ENCODE measurements around the gene SLC35D2. TPM values are rescaled to one million over a fixed set of nuclear protein-coding genes. Genes with fewer than 3 reads are reported as not detected.
A peak's percentile ranks its signal among the peaks of the same experiment; 100 is the strongest.
"Not testable (repeated sequence)": the region's sequence is repeated elsewhere in the genome, so short reads cannot be mapped to it uniquely, and the experiment has no call there.

The SLC35D2 gene
- total RNA-seq, 1 donor from 2014 or later: 24.4 TPM

DNA sequence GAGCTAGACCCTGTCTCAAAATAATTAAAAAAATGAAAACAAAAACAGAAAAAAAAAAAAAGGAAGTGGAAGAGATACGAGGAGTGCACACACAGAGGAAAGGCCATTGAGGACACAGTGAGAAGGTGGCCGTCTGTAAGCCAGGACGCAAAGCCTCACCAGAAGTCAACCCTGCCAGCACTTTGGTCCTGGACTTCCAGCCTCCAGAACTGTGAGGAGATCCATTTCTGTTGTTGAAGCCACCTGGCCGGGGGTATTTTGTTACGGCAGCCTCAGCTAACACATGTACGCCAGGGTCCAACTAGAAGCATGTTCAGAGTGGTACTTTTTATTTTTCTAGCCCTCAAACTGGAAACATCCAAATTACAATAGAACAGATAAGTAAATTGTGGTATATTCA, 21.8 kb downstream of the SLC35D2 start:
- no peak for DNase-seq (ENCODE audit: low read depth in 2 of 2)

DNA sequence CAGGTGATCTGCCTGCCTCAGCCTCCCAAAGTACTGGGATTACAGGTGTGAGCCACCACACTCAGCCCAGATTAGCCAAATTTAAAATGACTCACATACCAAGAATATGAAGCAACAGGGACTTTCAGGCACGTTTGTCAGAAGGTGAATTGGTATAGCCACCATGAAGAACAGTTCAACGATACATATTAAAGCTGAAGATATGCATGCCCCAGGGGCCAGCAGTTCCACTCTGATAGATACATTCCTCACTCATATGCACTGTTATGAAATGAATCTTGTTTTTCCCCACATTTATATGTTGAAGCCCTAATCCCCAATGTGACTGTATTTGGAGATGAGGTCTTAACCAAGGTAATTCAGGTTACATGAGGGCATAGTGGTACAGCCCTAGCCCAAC, 22.5 kb downstream of the SLC35D2 start:
- no peak for DNase-seq (ENCODE audit: low read depth in 2 of 2)

DNA sequence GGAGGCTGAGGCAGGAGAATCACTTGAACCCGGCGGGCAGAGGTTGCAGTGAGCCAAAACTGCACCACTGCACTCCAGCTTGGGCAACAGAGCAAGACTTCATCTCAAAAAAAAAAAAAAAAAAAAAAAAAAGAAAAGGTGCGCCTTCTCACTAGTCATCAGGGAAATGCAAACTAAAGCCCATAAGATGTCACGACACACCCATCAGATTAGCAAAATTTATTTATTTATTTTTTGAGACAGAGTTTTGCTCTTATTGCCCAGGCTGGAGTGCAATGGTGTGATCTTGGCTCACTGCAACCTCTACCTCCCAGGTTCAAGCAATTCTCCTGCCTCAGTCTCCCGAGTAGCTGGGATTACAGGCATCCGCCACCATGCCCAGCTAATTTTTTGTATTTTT, 23.0 kb downstream of the SLC35D2 start:
- not testable (repeated sequence) for DNase-seq (ENCODE audit: low read depth in 2 of 2)

GRCh38 chr9:96350866-96351265, 32.6 kb downstream of the SLC35D2 start:
- no peak for DNase-seq (ENCODE audit: low read depth in 2 of 2)

DNA sequence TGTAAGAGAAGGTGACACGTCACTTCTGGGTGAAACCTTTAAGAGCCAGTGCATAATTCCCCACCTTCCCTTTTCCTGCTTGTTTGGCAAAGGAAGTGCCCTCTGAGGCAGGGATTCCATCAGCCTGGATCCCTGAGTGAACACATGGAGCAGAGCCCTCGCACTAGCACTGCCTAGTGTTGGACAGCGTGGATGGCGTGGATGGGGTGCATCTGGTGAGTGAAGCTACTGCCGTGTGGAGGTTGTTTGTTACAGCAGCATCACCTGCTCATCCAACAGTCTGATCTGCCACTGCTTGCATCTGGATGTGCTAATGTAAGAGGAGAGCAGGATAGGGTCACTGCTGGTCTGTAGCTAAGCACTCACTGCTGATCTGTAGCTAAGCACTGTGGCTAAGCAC, 35.2 kb downstream of the SLC35D2 start:
- DNase-seq (ENCODE audit: low read depth in 2 of 2): no peak

GRCh38 chr9:96345551-96345950, 38.0 kb downstream of the SLC35D2 start:
- no peak for DNase-seq (ENCODE audit: low read depth in 2 of 2)

DNA sequence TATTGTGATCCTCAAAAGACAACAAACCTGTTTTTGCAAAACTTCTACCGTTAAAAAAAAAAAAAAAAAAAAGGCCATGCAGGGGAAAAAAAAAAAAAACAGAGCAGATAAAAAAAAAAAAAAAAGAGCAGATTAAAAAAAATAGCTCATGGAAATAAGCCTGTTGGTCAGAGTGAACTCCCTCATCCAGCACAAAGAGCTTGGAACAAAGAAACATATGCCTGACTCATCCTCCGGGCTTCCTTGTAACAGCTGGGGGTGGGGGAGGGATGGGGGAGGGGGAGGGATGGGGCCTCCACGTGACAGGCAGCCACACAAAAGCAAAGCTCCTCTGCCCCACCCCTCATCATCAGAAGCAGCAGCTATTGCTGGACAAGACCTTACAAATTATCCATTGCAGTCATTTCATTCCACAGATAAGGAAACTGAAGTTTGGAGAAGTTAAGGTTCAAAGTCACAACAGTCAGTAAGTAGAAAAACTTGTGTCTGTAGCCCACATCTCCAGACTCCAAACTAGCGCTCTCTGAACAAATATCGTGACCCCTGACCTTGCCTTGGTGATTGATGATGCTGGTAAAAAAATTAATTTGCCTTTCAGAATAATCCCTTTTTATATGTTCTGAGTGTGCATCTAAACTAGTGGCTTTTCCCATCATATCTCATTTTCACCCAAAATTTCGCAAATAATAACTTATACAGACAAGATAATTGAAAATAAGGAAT, 38.9 kb downstream of the SLC35D2 start:
- peak; percentile 96 to 97 for DNase-seq (ENCODE audit: low read depth in 2 of 2)

- no peak for DNase-seq (ENCODE audit: low read depth in 2 of 2)
These were observed 39.8 kb downstream of the SLC35D2 start for GRCh38 chr9:96343515-96344360.

- no peak for DNase-seq (ENCODE audit: low read depth in 2 of 2)
These were observed 40.8 kb downstream of the SLC35D2 start for GRCh38 chr9:96342571-96343245.

- DNase-seq (ENCODE audit: low read depth in 2 of 2): no peak
These were observed 42.8 kb downstream of the SLC35D2 start for GRCh38 chr9:96340707-96341106.

DNA sequence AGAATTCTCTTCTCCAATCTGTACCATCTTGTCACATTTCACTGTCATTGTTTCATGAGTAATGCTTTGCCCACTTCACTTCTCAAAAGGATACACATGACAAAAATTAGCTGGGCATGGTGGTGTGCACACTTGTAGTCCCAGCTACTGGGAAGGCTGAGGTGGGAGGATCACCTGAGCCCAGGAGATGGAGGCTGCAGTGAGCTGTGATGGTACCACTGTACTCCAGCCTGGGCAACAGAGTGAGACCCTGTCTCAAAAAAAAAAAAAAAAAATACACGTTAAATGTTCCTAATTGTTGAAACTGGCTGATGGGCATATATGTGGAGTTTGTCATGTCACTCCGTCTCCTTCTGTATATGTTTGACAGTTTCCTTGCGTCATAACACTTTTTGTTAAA, 45.2 kb downstream of the SLC35D2 start:
- no peak for DNase-seq (ENCODE audit: low read depth in 2 of 2)

DNA sequence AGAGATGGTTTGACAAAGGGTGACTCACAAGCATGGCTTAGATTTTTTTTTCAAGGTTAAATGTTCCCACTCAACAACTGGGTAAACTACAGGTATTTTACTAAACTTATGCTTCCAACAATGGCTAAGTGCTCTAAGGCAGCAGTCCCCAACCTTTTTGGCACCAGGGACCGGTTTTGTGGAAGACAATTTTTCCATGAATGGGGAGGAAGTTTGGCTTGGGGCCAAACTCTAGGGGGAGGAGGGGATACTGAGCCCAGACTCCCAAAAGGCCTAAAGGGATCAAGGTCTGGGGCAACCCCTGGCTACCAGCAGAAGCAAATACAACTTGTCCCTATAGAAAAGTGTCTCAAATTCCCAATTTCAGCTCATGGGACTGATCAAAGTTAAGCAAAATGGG, 49.6 kb downstream of the SLC35D2 start:
- peak in 1 of 2 donors; percentile 31 for DNase-seq (ENCODE audit: low read depth in 2 of 2)

DNA sequence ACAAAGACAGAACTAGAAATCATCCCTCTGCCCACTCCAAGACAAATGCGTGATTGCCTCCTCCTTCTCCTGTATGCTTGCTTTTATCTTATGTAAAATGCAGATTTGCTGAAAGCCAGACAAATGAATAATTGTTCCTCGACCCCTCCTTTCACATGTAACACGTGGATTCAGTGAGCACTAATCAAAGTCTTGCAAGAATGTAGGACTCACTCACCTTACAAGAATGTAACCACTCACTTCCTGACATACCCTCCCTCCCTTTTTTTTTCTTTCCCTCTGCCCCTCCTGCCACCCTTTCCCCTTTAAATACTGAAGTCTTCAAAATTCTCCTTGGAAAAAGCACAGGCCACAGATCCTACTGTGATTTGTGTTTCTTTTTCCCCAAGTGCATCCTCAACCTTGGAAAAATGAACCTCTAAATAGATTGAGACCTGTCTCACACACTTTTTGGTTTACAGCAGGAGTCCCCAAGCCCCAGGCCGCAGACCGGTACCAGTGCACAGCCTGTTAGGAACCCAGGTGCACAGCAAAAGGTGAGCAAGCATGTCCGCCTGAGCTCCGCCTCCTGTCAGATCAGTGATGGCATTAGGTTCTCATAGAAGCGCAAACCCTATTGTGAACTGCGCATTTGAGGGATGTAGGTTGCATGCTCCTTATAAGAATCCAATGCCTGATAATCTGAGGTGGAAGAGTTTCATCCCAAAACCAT, 52.1 kb downstream of the SLC35D2 start:
- DNase-seq (ENCODE audit: low read depth in 2 of 2): peak in 1 of 2 donors; percentile 30

- peak; percentile 64 to 72 for DNase-seq (ENCODE audit: low read depth in 2 of 2)
These were observed 55.7 kb downstream of the SLC35D2 start for GRCh38 chr9:96327694-96328352.

DNA sequence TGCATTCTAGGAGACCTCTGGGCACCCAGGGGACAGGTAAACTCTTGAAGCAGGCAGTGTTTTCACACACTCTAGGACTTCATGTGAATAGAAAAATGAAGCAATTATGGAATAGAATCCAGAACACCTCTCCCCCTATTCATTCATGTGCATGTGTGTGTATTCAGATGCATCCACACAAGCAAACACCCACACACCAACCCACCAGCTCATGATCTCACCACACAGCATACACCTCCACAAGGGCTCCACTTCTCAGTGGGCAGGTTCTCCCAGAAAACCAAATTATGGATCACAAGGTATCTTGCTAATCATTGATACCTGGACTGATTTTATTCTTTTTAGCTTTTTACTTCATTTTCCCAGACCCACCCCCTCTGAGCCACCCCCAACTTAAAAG, 60.3 kb downstream of the SLC35D2 start:
- DNase-seq (ENCODE audit: low read depth in 2 of 2): no peak

DNA sequence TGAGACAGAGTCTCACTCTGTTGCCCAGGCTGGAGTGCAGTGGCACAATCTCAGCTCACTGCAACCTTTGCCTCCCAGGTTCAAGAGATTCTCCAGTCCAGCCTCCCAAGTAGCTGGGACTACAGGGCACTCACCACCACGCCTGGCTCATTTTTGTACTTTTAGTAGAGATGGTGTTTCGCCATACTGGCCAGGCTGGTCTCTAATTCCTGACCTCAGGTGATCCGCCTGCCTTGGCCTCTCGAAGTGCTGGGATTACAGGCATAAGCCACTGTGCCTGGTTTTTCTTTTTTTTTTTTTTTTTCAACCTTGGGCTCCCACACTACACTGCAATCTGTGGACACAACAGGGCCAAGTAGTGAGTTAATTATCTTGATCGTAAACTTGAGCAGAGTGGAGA, 60.8 kb downstream of the SLC35D2 start:
- not testable (repeated sequence) for DNase-seq (ENCODE audit: low read depth in 2 of 2)

DNA sequence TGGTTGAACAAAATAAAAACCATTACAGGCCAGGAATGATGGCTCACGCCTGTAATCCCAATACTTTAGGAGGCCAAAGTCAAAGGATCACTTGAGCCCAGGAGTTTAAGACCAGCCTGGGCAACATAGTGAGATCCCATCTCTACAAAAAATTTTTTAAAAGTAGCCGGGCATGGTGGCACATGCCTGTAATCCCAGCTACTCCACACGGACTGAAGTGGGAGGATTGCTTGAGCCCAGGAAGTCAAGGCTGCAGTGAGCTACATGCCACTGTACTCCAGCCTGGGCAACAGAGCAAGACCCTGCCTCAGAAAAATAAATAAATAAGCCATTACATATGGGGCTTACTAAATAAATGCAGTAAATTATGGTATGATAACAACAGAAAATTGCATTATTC, 61.3 kb downstream of the SLC35D2 start:
- not testable (repeated sequence) for DNase-seq (ENCODE audit: low read depth in 2 of 2)

GRCh38 chr9:96321515-96321914, 62.0 kb downstream of the SLC35D2 start:
- no peak for DNase-seq (ENCODE audit: low read depth in 2 of 2)

GRCh38 chr9:96320749-96321280, 62.7 kb downstream of the SLC35D2 start:
- DNase-seq (ENCODE audit: low read depth in 2 of 2): no peak

- no peak for DNase-seq (ENCODE audit: low read depth in 2 of 2)
These were observed 64.5 kb downstream of the SLC35D2 start for GRCh38 chr9:96318921-96319565.
